ENCODE data around the gene HOOK2. TPM values are rescaled to one million over a fixed set of nuclear protein-coding genes. Genes with fewer than 3 reads are reported as not detected.

Gene HOOK2
- polyA plus RNA-seq, 1 experiment, result 5.5 TPM

DNA sequence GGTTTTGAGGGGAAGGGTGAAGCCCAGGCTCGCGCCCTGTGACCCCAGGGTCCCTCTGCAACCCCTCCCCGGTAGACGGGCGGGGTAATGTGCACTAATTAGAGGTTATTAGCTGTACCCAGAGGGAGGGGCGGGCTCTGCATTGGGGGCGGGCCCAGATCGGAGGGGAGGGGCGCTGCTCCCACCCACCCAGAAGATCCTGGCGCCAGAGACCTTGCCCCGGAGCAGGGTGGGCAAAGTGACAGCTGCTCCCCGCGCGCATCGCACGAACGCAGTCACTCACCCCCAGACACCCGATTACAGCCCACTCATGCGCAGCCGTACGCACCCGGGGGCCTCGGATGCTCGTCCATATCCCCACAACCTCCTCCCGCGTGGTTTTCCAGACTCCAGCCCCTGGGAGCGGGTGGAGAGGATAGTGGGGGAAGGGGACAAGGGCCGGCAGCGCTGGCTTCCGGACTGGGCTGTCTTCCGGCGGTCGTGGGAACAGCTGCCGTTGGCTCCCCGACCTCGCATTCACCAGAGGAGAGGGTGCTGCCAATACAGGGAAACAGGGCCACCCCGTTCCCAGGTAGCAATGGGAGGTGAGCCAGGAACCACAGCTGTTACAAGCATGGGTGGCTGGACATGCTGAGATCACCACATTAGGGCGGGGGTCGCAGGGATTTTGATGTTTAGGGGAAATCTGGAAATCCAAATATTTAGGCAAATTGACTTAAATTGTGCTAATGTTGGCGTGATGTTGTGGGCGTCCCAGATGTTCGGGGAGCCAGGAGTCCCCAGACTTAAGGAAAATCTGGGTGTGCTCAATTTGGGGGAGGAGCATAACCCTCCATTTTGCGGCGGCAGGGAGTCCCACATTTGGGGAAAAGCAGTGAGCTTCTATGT, 2.9 kb upstream of the HOOK2 start:
- Histone ChIP-seq H3K27ac (ENCODE audit: low read depth, low read length) (peak overlapping the region; percentile 98), H3K27me3 (ENCODE audit: control insufficient read depth, insufficient read depth, low read length) (no peaks in the 10 kb centered on the region), H3K4me3 (ENCODE audit: low read depth, low read length) (peak overlapping the region; percentile 68), H3K9me3 (ENCODE audit: control insufficient read depth, insufficient read depth, low read length) (peaks cover 3% of the 10 kb centered on the region; the same call in 1 of the 2 replicates)
- TF ChIP-seq, protein P1, sequence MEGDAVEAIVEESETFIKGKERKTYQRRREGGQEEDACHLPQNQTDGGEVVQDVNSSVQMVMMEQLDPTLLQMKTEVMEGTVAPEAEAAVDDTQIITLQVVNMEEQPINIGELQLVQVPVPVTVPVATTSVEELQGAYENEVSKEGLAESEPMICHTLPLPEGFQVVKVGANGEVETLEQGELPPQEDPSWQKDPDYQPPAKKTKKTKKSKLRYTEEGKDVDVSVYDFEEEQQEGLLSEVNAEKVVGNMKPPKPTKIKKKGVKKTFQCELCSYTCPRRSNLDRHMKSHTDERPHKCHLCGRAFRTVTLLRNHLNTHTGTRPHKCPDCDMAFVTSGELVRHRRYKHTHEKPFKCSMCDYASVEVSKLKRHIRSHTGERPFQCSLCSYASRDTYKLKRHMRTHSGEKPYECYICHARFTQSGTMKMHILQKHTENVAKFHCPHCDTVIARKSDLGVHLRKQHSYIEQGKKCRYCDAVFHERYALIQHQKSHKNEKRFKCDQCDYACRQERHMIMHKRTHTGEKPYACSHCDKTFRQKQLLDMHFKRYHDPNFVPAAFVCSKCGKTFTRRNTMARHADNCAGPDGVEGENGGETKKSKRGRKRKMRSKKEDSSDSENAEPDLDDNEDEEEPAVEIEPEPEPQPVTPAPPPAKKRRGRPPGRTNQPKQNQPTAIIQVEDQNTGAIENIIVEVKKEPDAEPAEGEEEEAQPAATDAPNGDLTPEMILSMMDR (IDR thresholded peaks at IDR 0.05; ENCODE audit: low read depth, low read length), result no peak
- no peak for DNase-seq (ENCODE audit: low read depth, low spot score)
- ChIA-PET POLR2A (interaction anchor here (0.6 to 2.9 kb wide), 7 partner anchors 11 to 164 kb away, joined by 3 to 157 read pairs (median 14); partner anchors contain the start of genes FBXW9 and JUNB), CTCF (interaction anchor here (0.5 to 7.5 kb wide), 10 partner anchors 9 to 70 kb away, joined by 3 to 92 read pairs (median 5); partner anchors contain the start of gene JUNB)

DNA sequence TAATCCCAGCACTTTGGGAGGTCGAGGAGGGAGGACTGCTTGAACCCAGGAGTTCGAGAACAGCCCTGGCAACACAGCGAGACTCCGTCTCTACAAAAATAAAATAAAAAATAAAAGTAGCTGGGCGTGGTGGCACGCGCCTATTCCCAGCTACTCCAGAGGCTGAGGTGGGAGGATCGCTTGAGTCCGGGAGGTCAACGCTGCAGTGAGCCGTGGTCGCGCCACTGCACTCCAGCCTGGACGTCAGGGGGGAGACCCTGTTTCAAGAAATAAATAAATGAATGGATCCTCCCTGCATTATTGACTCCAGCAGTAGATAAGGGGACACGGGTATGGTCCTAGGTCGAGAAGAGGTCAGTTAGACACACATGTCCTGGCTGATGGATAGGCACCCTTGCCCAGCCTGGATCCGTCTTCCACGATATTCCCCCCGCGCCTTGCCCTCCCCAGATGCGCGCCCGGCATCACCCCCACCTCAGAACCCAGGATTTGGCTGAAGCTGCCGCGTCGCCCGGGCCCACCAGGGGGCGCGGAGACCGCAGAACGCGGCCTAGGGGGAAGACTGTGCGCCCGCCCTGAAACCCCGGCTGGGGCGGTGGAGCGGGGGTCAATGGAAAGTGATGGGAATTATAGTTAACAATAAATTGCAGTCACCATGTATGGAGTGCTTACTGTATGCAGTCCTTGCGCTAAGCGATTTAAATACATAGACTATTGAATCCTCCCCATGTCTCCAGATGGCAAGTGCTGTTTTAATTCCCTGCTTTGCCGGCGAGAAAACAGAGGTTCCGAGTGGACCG, 2.1 kb upstream of the HOOK2 start:
- peaks cover 3% of the 10 kb centered on the region; the same call in 1 of the 2 replicates for H3K9me3 ChIP-seq (ENCODE audit: control insufficient read depth, insufficient read depth, low read length)
- H3K27me3 ChIP-seq (ENCODE audit: control insufficient read depth, insufficient read depth, low read length), result no peaks in the 10 kb centered on the region
- TF ChIP-seq, protein P1 (IDR thresholded peaks at IDR 0.05; ENCODE audit: low read depth, low read length), result peak; percentile 88
- CTCF ChIA-PET, result interaction anchor here (0.7 to 7.5 kb wide), 12 partner anchors 11 to 200 kb away, joined by 3 to 92 read pairs (median 5); partner anchors contain the start of gene JUNB
- POLR2A ChIA-PET, result interaction anchor here (0.6 to 2.9 kb wide), 6 partner anchors 11 to 165 kb away, joined by 6 to 157 read pairs (median 15); partner anchors contain the start of genes FBXW9 and JUNB
- H3K4me3 ChIP-seq (ENCODE audit: low read depth, low read length), result peak overlapping the region; percentile 68
- H3K27ac ChIP-seq (ENCODE audit: low read depth, low read length), result peak overlapping the region; percentile 98
- DNase-seq (ENCODE audit: low read depth, low spot score), result no peak

DNA sequence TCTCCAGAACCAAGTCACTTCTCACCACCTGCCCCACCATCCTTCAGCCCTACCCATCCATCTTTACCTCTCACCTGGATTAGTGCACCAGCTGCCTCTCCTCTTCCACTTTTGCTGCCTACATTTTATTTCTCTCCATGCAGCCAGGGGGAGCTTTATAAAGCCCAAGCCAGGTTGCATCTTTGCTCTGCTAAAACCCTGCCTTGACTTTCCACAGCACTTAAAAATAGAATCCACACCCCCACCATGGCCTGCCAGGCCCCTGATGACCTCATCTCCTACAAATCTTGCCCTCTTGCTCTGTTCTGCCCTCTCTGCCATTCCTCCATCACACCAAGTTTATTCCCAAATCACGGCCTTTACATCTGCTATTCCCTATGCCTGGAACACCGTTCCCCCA, 1.8 kb downstream of the HOOK2 start:
- Histone ChIP-seq H3K4me3 (ENCODE audit: low read depth, low read length) (no peak overlapping the region), H3K27me3 (ENCODE audit: control insufficient read depth, insufficient read depth, low read length) (no peaks in the 10 kb centered on the region), H3K9me3 (ENCODE audit: control insufficient read depth, insufficient read depth, low read length) (peaks cover 3% of the 10 kb centered on the region; the same call in 1 of the 2 replicates), H3K27ac (ENCODE audit: low read depth, low read length) (no peak overlapping the region)
- TF ChIP-seq, protein P1 (IDR thresholded peaks at IDR 0.05; ENCODE audit: low read depth, low read length), result peak; percentile 57
- POLR2A ChIA-PET, result interaction anchor here (3.0 kb wide), 1 partner anchor 18 kb away, joined by 17 read pairs; the partner anchor contains the start of gene JUNB
- CTCF ChIA-PET, result interaction anchor here (0.6 to 7.5 kb wide), 7 partner anchors 8 to 74 kb away, joined by 4 to 92 read pairs (median 6); no protein-coding TSS in a partner anchor
- no peak for DNase-seq (ENCODE audit: low read depth, low spot score)

DNA sequence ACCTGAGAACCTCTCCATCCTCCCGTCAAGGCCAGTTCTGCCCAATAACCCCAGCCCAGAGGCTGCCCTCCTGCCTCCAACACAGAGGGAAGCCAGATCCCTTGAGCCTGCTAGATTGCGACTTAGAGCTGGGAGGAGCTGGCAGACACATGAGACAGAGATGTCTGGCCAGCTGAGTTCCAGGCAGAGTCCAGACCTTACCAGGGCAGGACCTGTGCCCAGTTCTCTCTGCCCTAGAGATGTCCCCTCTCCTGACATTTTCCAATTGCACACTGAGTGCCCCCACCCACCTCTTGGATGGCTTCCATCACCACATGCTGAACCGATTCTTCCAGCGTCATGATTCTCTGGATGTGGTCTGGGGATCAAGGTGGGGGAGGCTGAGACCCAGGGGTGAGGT, 3.0 kb downstream of the HOOK2 start:
- Histone ChIP-seq H3K9me3 (ENCODE audit: control insufficient read depth, insufficient read depth, low read length) (peaks cover 3% of the 10 kb centered on the region; the same call in 1 of the 2 replicates), H3K27ac (ENCODE audit: low read depth, low read length) (no peak overlapping the region), H3K27me3 (ENCODE audit: control insufficient read depth, insufficient read depth, low read length) (no peaks in the 10 kb centered on the region), H3K4me3 (ENCODE audit: low read depth, low read length) (no peak overlapping the region)
- TF ChIP-seq, protein P1 (IDR thresholded peaks at IDR 0.05; ENCODE audit: low read depth, low read length), result no peak
- ChIA-PET CTCF (interaction anchor here (1.2 to 7.5 kb wide), 3 partner anchors 12 to 75 kb away, joined by 3 to 92 read pairs (median 7); no protein-coding TSS in a partner anchor), POLR2A (interaction anchor here (3.0 kb wide), 1 partner anchor 19 kb away, joined by 17 read pairs; the partner anchor contains the start of gene JUNB)
- DNase-seq (ENCODE audit: low read depth, low spot score), result no peak
